Right hindlimb (tissue), 1 donor: Measurements from ENCODE around the gene OSBPL2.

Experiments used
- DNase-seq: peaks from one replicate; pipeline ENCODE4 v3.0.0-alpha.2; 2018

The OSBPL2 gene

GRCh38 chr20:62315773-62316172, 77.5 kb downstream of the OSBPL2 start:
- no peak for DNase-seq

GRCh38 chr20:62316331-62317166, 78.2 kb downstream of the OSBPL2 start:
- no peak for DNase-seq

- DNase-seq, result no peak
Measured at GRCh38 chr20:62317167-62317655, 78.9 kb downstream of the OSBPL2 start.

GRCh38 chr20:62318400-62319345, 80.4 kb downstream of the OSBPL2 start:
- no peak for DNase-seq

- no peak for DNase-seq
Measured at GRCh38 chr20:62319346-62319909, 81.1 kb downstream of the OSBPL2 start.

- DNase-seq, result no peak
Measured at GRCh38 chr20:62320581-62321354, 82.4 kb downstream of the OSBPL2 start.

GRCh38 chr20:62321521-62321948, 83.2 kb downstream of the OSBPL2 start:
- no peak for DNase-seq

GRCh38 chr20:62321975-62322374, 83.7 kb downstream of the OSBPL2 start:
- DNase-seq, result no peak

GRCh38 chr20:62322492-62323041, 84.2 kb downstream of the OSBPL2 start:
- DNase-seq, result no peak

- no peak for DNase-seq
Measured at GRCh38 chr20:62323146-62323979, 85.0 kb downstream of the OSBPL2 start.

- no peak for DNase-seq
Measured at GRCh38 chr20:62323980-62324906, 85.9 kb downstream of the OSBPL2 start.

GRCh38 chr20:62325172-62325905, 87.0 kb downstream of the OSBPL2 start:
- no peak for DNase-seq

- DNase-seq, result no peak
Measured at GRCh38 chr20:62326559-62326958, 88.2 kb downstream of the OSBPL2 start.

- no peak for DNase-seq
Measured at GRCh38 chr20:62326959-62327725, 88.8 kb downstream of the OSBPL2 start.

GRCh38 chr20:62327726-62328495, 89.6 kb downstream of the OSBPL2 start:
- no peak for DNase-seq

- no peak for DNase-seq
Measured at GRCh38 chr20:62328684-62329388, 90.5 kb downstream of the OSBPL2 start.
